ENCODE data around the gene PDE4A. TPM values are rescaled to one million over a fixed set of nuclear protein-coding genes. Genes with fewer than 3 reads are reported as not detected.
A peak's percentile ranks its signal among the peaks of the same experiment; 100 is the strongest.
"Not testable (repeated sequence)": the region's sequence is repeated elsewhere in the genome, so short reads cannot be mapped to it uniquely, and the experiment has no call there.

PDE4A gene
- total RNA-seq, 2 experiments from 2014 or later: 24.6 to 25.5 TPM

GRCh38 chr19:10395436-10395835, 24.9 kb upstream of the PDE4A start:
- TF ChIP-seq CTCF (IDR thresholded peaks at IDR 0.05): no peak
- H3K27me3 Mint-ChIP-seq: no peaks in the 10 kb centered on the region
- no peaks in the 10 kb centered on the region for H3K9me3 Mint-ChIP-seq
- peaks cover 44% of the 10 kb centered on the region for H3K36me3 Mint-ChIP-seq (ENCODE audit: low read depth)
- H3K27ac Mint-ChIP-seq: no peak overlapping the region
- intact Hi-C loops (cut with micrococcal nuclease): no loop called here
- no peak for DNase-seq
- H3K4me3 Mint-ChIP-seq: no peak overlapping the region
- peaks cover 24% of the 10 kb centered on the region for H3K4me1 Mint-ChIP-seq (ENCODE audit: low read depth)
- CTCF ChIA-PET: no interaction called here
- POLR2A ChIA-PET: no interaction called here
- ATAC-seq: no peak

- CTCF ChIA-PET: interaction anchor here (1.2 kb wide), 1 partner anchor 137 kb away, joined by 3 read pairs; no protein-coding TSS in a partner anchor
- intact Hi-C loops (cut with micrococcal nuclease): no loop called here
- H3K27ac Mint-ChIP-seq: no peak overlapping the region
- no peak for ATAC-seq
- peaks cover 42% of the 10 kb centered on the region for H3K36me3 Mint-ChIP-seq (ENCODE audit: low read depth)
- no peak overlapping the region for H3K4me3 Mint-ChIP-seq
- no peaks in the 10 kb centered on the region for H3K27me3 Mint-ChIP-seq
- DNase-seq: no peak
- H3K9me3 Mint-ChIP-seq: no peaks in the 10 kb centered on the region
- POLR2A ChIA-PET: no interaction called here
- TF ChIP-seq CTCF (IDR thresholded peaks at IDR 0.05): no peak
- H3K4me1 Mint-ChIP-seq (ENCODE audit: low read depth): peaks cover 26% of the 10 kb centered on the region
Measured at GRCh38 chr19:10395917-10396316, 24.4 kb upstream of the PDE4A start.

GRCh38 chr19:10398819-10399218, 21.5 kb upstream of the PDE4A start:
- Mint-ChIP-seq H3K27ac (peak overlapping the region; percentile 37), H3K36me3 (ENCODE audit: low read depth) (peaks cover 59% of the 10 kb centered on the region), H3K4me3 (no peak overlapping the region), H3K27me3 (no peaks in the 10 kb centered on the region), H3K9me3 (no peaks in the 10 kb centered on the region), H3K4me1 (ENCODE audit: low read depth) (peaks cover 38% of the 10 kb centered on the region)
- ChIA-PET POLR2A (interaction anchor here (0.6 to 11.5 kb wide), 2 partner anchors 19 to 31 kb away, joined by 3 to 161 read pairs; partner anchors contain the start of gene PDE4A), CTCF (interaction anchor here (4.0 to 21.1 kb wide), 4 partner anchors 7 to 139 kb away, joined by 24 to 587 read pairs (median 30); partner anchors contain the start of gene PDE4A)
- intact Hi-C loops (cut with micrococcal nuclease): no loop called here
- no peak for TF ChIP-seq CTCF (IDR thresholded peaks at IDR 0.05)
- DNase-seq: no peak
- no peak for ATAC-seq

GRCh38 chr19:10399340-10399739, 21.0 kb upstream of the PDE4A start:
- H3K4me3 Mint-ChIP-seq; H3K9me3 Mint-ChIP-seq; ATAC-seq; H3K27me3 Mint-ChIP-seq; intact Hi-C loops (cut with micrococcal nuclease); DNase-seq; H3K27ac Mint-ChIP-seq: not testable (repeated sequence)
- Mint-ChIP-seq H3K36me3 (ENCODE audit: low read depth) (peaks cover 57% of the 10 kb centered on the region), H3K4me1 (ENCODE audit: low read depth) (peaks cover 38% of the 10 kb centered on the region)
- ChIA-PET CTCF (interaction anchor here (2.3 to 21.1 kb wide), 5 partner anchors 8 to 140 kb away, joined by 9 to 587 read pairs (median 25); partner anchors contain the start of gene PDE4A), POLR2A (interaction anchor here (0.6 to 11.5 kb wide), 3 partner anchors 18 to 32 kb away, joined by 3 to 161 read pairs (median 5); partner anchors contain the start of gene PDE4A)

- peaks cover 57% of the 10 kb centered on the region for H3K36me3 Mint-ChIP-seq (ENCODE audit: low read depth)
- ChIA-PET CTCF (interaction anchor here (1.8 to 21.1 kb wide), 7 partner anchors 8 to 140 kb away, joined by 3 to 587 read pairs (median 24); partner anchors contain the start of genes ICAM1 and PDE4A), POLR2A (interaction anchor here (1.1 to 11.5 kb wide), 3 partner anchors 9 to 27 kb away, joined by 3 to 161 read pairs (median 5); partner anchors contain the start of gene PDE4A)
- H3K27ac Mint-ChIP-seq: no peak overlapping the region
- intact Hi-C loops (cut with micrococcal nuclease): loop anchor here (10.0 kb wide), 1 partner anchor 75 kb away; no protein-coding TSS in a partner anchor
- TF ChIP-seq CTCF (IDR thresholded peaks at IDR 0.05): no peak
- ATAC-seq: no peak
- H3K27me3 Mint-ChIP-seq: no peaks in the 10 kb centered on the region
- DNase-seq: no peak
- H3K4me3 Mint-ChIP-seq: no peak overlapping the region
- H3K4me1 Mint-ChIP-seq (ENCODE audit: low read depth): peaks cover 42% of the 10 kb centered on the region
- H3K9me3 Mint-ChIP-seq: no peaks in the 10 kb centered on the region
Measured at GRCh38 chr19:10399878-10400277, 20.5 kb upstream of the PDE4A start.
